Rectal smooth muscle tissue (tissue), 1 donor: ENCODE data around the gene KRT81.
"Not testable (repeated sequence)": the region's sequence is repeated elsewhere in the genome, so short reads cannot be mapped to it uniquely, and the experiment has no call there.

Experiments
- H3K27ac ChIP-seq: one replicate; pipeline ENCODE4 v1.7.0; 2013; ENCODE audit warnings: low read depth, low read length, inconsistent platforms
- H3K27me3 ChIP-seq: one replicate; pipeline ENCODE4 v1.7.0; 2013; ENCODE audit warnings: low read length; ENCODE audit not compliant: control insufficient read depth, insufficient read depth
- H3K36me3 ChIP-seq: one replicate; pipeline ENCODE4 v1.7.0; 2013; ENCODE audit warnings: low read length; ENCODE audit not compliant: control insufficient read depth, insufficient read depth
- H3K4me1 ChIP-seq: one replicate; pipeline ENCODE4 v1.7.0; 2013; ENCODE audit warnings: low read length; ENCODE audit not compliant: control insufficient read depth, insufficient read depth
- H3K4me3 ChIP-seq: one replicate; pipeline ENCODE4 v1.7.0; 2013; ENCODE audit warnings: low read length
- H3K9ac ChIP-seq: one replicate; pipeline ENCODE4 v1.7.0; 2013; ENCODE audit warnings: low read length

KRT81 gene

GRCh38 chr12:52302242-52302914 is 11.0 kb upstream of the KRT81 start:
- H3K27me3 ChIP-seq, H3K27ac ChIP-seq, H3K9ac ChIP-seq, H3K36me3 ChIP-seq, H3K4me3 ChIP-seq, H3K4me1 ChIP-seq: not testable (repeated sequence)

- H3K4me3 ChIP-seq, H3K27ac ChIP-seq, H3K9ac ChIP-seq, H3K27me3 ChIP-seq, H3K4me1 ChIP-seq, H3K36me3 ChIP-seq: not testable (repeated sequence)
Observed at GRCh38 chr12:52301721-52302120, 10.4 kb upstream of the KRT81 start.

- H3K36me3 ChIP-seq, result no peaks in the 10 kb centered on the region
- no peak overlapping the region for H3K4me3 ChIP-seq
- peaks cover 2% of the 10 kb centered on the region for H3K27me3 ChIP-seq
- no peak overlapping the region for H3K9ac ChIP-seq
- H3K27ac ChIP-seq, result no peak overlapping the region
- H3K4me1 ChIP-seq, result no peaks in the 10 kb centered on the region
Observed at GRCh38 chr12:52300796-52301691, 9.7 kb upstream of the KRT81 start.

GRCh38 chr12:52298677-52299190 is 7.4 kb upstream of the KRT81 start:
- H3K27me3 ChIP-seq, result peaks cover 2% of the 10 kb centered on the region
- H3K9ac ChIP-seq, result no peak overlapping the region
- no peak overlapping the region for H3K27ac ChIP-seq
- no peaks in the 10 kb centered on the region for H3K36me3 ChIP-seq
- no peaks in the 10 kb centered on the region for H3K4me1 ChIP-seq
- H3K4me3 ChIP-seq, result no peak overlapping the region

GRCh38 chr12:52296572-52297215 is 5.4 kb upstream of the KRT81 start:
- no peak overlapping the region for H3K27ac ChIP-seq
- no peak overlapping the region for H3K4me3 ChIP-seq
- H3K36me3 ChIP-seq, result no peaks in the 10 kb centered on the region
- no peaks in the 10 kb centered on the region for H3K4me1 ChIP-seq
- no peak overlapping the region for H3K9ac ChIP-seq
- H3K27me3 ChIP-seq, result peaks cover 2% of the 10 kb centered on the region

- H3K36me3 ChIP-seq, result no peaks in the 10 kb centered on the region
- no peak overlapping the region for H3K27ac ChIP-seq
- H3K4me3 ChIP-seq, result no peak overlapping the region
- H3K4me1 ChIP-seq, result no peaks in the 10 kb centered on the region
- no peak overlapping the region for H3K9ac ChIP-seq
- H3K27me3 ChIP-seq, result peaks cover 2% of the 10 kb centered on the region
Observed at GRCh38 chr12:52295663-52296062, 4.3 kb upstream of the KRT81 start.

- no peak overlapping the region for H3K4me3 ChIP-seq
- H3K4me1 ChIP-seq, result no peaks in the 10 kb centered on the region
- H3K9ac ChIP-seq, result no peak overlapping the region
- no peak overlapping the region for H3K27ac ChIP-seq
- no peaks in the 10 kb centered on the region for H3K36me3 ChIP-seq
- H3K27me3 ChIP-seq, result peaks cover 2% of the 10 kb centered on the region
Observed at GRCh38 chr12:52294803-52295202, 3.5 kb upstream of the KRT81 start.

- Histone ChIP-seq H3K27ac (no peak overlapping the region), H3K9ac (no peak overlapping the region), H3K27me3 (peaks cover 2% of the 10 kb centered on the region), H3K36me3 (no peaks in the 10 kb centered on the region), H3K4me1 (no peaks in the 10 kb centered on the region), H3K4me3 (no peak overlapping the region)
Observed at GRCh38 chr12:52293926-52294325, 2.6 kb upstream of the KRT81 start.

- H3K4me3 ChIP-seq, H3K27me3 ChIP-seq, H3K4me1 ChIP-seq, H3K36me3 ChIP-seq, H3K9ac ChIP-seq, H3K27ac ChIP-seq: not testable (repeated sequence)
Observed at GRCh38 chr12:52290483-52291134, 725 bp downstream of the KRT81 start.

- H3K4me3 ChIP-seq, H3K4me1 ChIP-seq, H3K9ac ChIP-seq, H3K27ac ChIP-seq, H3K27me3 ChIP-seq, H3K36me3 ChIP-seq: not testable (repeated sequence)
Observed at GRCh38 chr12:52287816-52288805, 3.2 kb downstream of the KRT81 start.
